T-helper 22 cell (primary cell): Measurements from ENCODE around the gene POU6F2.
"Not testable (repeated sequence)": the region's sequence is repeated elsewhere in the genome, so short reads cannot be mapped to it uniquely, and the experiment has no call there.

Source experiments
- DNase-seq: peaks from one replicate; pipeline ENCODE4 v3.0.0-alpha.2; 2020; ENCODE audit warnings: low read depth

Gene POU6F2

GRCh38 chr7:39187130-39187529 lies 209.4 kb downstream of the POU6F2 start:
- DNase-seq = no peak

- DNase-seq = no peak
Measured at GRCh38 chr7:39192476-39192875, 214.8 kb downstream of the POU6F2 start.

DNA sequence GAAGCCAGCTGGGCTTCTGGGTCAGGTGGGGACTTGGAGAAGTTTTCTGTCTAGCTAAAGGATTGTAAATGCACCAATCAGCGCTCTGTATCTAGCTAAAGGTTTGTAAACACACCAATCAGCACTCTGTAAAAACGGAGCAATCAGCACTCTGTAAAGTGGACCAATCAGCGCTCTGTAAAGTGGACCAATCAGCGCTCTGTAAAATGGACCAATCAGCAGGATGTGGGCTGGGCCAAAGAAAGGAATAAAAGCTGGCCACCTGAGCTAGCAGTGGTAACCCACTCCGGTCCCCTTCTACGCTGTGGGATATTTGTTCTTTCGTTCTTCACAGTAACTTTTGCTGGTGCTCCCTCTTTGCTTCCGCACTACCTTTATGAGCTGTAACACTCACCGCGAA lies 216.7 kb downstream of the POU6F2 start:
- not testable (repeated sequence) for DNase-seq

GRCh38 chr7:39195967-39196366 lies 218.3 kb downstream of the POU6F2 start:
- no peak for DNase-seq

DNA sequence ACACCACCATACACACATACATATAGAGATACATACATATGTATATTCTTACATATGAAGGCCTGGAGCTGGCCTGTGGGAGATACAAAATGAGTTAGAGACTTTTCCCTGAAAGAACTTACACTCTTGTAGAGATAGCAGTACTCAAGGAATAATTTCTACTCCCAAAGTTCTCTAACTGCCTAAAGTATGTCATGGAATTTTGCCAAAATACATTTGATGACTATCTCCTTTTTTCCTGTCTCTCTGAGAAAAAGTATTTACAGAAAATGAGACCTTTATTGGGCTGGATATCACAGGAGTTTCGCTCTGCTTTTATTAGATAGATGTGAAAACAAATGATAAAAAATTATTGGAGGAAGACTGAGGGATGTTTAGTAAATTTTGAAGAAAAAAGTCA lies 220.1 kb downstream of the POU6F2 start:
- DNase-seq = no peak

DNA sequence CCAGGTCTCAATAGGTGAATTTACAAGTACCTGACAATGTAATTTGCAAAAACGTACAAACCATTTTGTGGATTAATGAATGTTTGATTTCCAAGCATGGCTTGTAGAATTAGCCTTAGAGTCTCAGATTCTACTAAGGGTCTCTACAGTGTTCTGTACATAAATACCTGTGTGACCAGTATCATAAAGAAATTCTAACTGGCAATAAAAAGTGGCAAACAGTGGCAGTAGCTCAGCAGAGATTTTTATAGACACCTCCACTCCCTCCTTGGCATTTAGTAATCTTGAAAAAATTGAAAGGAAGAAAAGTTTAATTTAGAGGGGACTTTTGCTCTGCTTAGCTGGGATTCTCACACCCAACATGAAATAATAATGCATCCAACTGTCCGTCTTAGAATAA lies 220.8 kb downstream of the POU6F2 start:
- no peak for DNase-seq

GRCh38 chr7:39199006-39199405 lies 221.3 kb downstream of the POU6F2 start:
- DNase-seq = no peak

- no peak for DNase-seq
Measured at GRCh38 chr7:39199951-39200350, 222.2 kb downstream of the POU6F2 start.

- DNase-seq = no peak
Measured at GRCh38 chr7:39202041-39202440, 224.3 kb downstream of the POU6F2 start.

GRCh38 chr7:39210362-39210761 lies 232.7 kb downstream of the POU6F2 start:
- no peak for DNase-seq

GRCh38 chr7:39211581-39211980 lies 233.9 kb downstream of the POU6F2 start:
- DNase-seq = no peak

DNA sequence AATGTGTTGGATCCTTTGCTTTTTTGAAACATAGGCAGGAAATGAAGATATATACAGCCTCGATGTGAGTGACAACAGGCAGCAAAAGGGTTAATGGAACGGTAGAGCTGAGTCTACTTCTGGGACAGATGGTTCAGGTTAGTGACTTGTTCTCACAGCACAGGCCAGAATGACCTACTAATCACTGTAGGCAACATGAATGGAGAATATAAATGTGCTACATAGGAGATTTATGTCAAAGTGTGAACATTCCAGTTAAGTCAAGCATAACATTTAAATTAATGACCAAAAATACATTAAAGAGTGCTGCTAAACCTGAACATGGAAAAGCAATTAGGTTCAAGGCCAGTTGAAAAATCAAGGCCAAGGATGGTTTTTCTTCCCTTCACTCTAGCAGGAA lies 235.2 kb downstream of the POU6F2 start:
- DNase-seq = no peak

GRCh38 chr7:39217783-39218182 lies 240.1 kb downstream of the POU6F2 start:
- no peak for DNase-seq

DNA sequence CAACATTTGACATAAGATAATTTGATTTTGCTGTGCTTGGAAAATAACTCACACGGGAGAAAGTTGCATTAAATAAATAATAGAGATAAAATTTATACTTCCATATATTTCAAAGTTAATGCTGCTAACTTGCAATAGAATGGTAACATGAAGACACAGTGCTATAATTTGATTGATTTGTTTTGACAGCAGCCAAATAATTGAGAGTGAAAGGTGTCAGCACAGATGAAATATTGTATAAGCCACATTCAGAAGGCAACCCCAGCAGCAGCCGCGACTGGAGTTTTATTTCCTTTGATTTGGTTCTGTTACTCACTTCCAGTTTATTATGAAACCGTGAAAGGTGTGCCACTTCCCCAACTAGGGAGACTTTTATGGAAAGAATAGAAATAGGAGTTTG lies 242.2 kb downstream of the POU6F2 start:
- DNase-seq = no peak

- no peak for DNase-seq
Measured at GRCh38 chr7:39221901-39222300, 244.2 kb downstream of the POU6F2 start.

DNA sequence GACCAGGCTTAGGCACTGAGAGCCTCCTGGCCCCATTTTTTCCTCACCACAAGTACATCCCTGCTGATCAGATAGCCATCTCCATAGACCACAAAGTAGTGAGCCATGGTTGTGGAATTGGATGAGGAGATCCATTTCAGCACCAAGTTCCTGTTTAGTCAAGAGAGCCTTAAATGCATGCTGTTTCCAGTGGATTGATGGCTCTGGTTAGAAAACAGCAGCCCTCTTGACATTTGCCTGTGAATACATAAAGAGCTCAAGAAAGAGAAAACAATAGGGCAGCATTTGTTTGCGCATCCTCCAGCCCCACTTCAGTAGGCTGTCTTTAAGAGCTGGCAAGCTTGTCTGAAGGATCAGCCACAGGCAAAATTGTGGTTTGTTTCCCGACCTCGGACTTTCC lies 251.2 kb downstream of the POU6F2 start:
- DNase-seq = no peak

DNA sequence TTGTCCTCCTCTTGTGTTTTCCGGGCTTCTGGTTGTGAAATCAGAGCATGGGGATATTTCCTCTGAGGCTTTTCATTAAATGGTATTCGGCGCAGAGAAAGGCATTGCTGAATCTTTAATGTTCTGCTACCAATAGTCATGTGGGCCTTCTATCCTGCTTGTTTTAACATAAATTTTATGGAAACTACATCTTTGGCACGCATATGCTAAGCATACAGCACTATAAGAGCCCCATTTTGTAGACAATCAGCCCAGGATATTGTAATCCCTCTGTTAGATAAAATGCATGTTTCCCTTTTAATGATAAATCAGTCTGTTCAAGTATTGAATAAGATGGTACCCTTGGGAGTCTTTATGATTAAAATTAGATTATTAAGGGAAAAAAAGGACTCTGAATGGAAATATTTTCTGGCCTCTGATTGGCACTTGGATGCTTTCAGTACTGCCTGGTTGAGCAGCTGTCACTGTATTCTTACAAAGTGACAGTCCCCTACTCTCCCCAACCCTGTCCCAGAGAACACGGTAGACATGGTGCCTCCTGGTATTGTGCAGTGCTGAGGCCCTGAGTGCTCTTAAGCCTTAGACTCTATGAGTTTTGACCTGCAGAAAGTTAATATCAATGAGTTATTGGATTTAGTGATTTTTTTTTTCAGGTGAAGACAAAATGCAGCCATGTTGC lies 256.3 kb downstream of the POU6F2 start:
- no peak for DNase-seq

- no peak for DNase-seq
Measured at GRCh38 chr7:39238234-39238869, 260.6 kb downstream of the POU6F2 start.

DNA sequence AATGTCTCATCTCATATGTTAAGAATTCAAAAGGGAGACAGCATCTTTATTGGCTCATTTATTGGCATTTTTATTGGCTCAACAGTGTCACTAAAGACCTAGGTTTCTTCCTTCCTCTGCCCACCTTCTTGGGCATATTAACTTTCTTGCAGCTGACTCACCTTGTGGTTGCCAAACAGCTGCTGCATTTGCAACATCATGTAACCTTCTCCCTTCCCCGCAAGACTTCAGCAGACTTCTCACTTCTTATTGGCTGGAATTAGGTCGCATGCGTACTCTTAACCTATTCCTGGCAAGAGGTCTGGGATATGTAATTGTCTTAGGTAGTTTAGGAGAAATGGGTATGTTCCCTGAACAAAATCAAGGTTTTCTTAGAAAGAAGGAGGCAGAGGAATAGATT lies 263.2 kb downstream of the POU6F2 start:
- no peak for DNase-seq

- no peak for DNase-seq
Measured at GRCh38 chr7:39247576-39247975, 269.9 kb downstream of the POU6F2 start.

DNA sequence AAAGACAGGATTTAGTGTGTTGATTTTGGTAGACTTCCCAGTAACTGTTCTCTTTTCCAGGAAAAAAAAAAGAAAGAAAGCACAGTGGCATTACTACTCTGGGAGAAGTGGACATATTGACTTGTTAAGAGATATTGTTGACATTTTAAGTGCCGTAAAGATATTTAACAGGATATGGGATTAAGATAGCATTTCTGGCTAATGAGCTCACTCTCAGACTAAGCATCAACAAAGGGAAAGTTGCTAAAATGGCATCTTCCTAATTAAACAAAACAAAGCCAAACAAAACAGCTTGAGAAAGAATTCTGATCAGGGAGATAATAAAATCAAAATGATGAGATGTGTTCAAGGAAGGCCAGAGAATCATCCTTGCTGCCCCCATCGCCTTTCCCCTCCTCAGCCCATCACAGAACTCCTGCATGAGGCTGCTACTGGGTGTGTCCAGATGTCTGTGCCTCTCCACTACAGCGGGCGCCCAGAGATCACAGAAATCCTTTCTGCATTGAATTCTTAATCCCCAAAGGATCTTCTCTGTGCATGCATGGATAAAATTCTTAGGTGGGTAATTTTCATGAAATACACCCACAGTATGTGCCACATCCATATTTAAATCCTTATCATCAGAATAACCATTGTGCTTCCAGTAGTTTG lies 270.5 kb downstream of the POU6F2 start:
- DNase-seq = no peak

DNA sequence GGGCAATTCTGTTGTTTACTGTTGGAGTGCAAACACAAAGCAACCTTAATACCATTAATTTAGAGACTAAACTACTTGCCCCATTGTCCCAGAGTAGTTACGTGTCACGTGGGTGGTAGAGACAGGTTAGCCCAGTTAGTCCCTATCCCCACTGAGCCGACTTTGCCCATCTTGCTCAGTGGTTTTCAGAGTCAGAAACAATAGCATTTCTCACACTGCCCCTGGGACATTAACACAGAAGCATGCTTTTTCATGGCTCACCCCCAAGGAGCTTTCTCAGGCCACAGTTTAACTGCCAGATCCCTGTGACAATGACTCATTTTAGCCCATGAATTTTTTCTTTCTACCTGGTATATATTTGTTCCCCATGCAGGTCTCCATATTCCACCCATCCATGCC lies 271.0 kb downstream of the POU6F2 start:
- DNase-seq = no peak

DNA sequence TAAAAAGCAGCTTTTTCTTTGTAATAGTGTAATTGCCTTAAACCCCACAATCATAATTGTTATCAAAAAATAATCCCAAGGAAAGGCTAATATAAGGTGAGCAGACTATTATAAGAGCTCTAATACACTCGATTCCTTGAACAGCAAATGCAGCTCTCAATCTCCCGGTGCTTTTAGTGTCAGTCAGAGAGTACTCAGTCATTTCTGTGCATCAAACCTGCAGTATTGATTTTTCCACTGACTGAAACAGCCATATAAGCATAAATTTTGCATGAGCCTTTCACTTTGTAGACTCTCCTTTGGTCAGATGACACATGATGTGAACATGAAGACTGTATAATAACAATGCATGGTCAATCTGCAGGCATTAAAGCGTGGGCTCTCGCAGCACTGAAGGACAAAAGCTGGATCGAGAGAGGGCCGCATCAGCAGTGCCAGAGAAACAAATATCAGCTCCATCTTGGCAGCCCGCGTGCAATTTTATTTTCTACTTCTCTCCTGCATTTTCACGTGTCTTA lies 272.0 kb downstream of the POU6F2 start:
- no peak for DNase-seq
